H1 (cell line): ENCODE results near the gene CCL22. TPM values are rescaled to one million over a fixed set of nuclear protein-coding genes. Genes with fewer than 3 reads are reported as not detected.

Experiments used
- CTCF ChIA-PET: fragments of 300-600 bp; sonication (Branson Sonifier 250); formaldehyde crosslinking; loops from one replicate; lab custom pipeline; 2021; ENCODE audit not compliant: partially characterized antibody; lab: Charles Lee
- POLR2A ChIA-PET: fragments of 300-600 bp; sonication (Branson Sonifier 250); formaldehyde crosslinking; loops from one replicate; lab custom pipeline; 2021; ENCODE audit warnings: inconsistent platforms; ENCODE audit not compliant: partially characterized antibody; lab: Charles Lee
- DNase-seq, 2 experiments: peaks; one replicate each; pipeline versions ENCODE4 v3.0.0 to v3.0.0-alpha.2; 2010 to 2022; ENCODE audit warnings: low spot score in 2 of 2, low read depth in 1 of 2, mixed read lengths in 1 of 2
- FAIRE-seq: peaks from 2 replicates; lab custom pipeline; 2011; peaks lifted over from hg19 to GRCh38; lab: Jason Lieb, UNC
- H2AFZ ChIP-seq: 2 replicates; pipeline ENCODE4 v1.8.1; 2012; ENCODE audit warnings: low read length, inconsistent platforms
- H2AK5ac ChIP-seq: 2 replicates; pipeline ENCODE4 v1.6.1; 2013; ENCODE audit warnings: low read depth, low read length
- H2BK120ac ChIP-seq: replicated peaks from 2 replicates; pipeline ENCODE3; 2013; ENCODE audit warnings: low read depth, low read length, inconsistent platforms
- H2BK12ac ChIP-seq: 2 replicates; pipeline ENCODE4 v1.6.1; 2013; ENCODE audit warnings: low read depth, low read length
- H2BK15ac ChIP-seq: 2 replicates; pipeline ENCODE4 v1.6.1; 2013; ENCODE audit warnings: low read length
- H2BK20ac ChIP-seq: 2 replicates; pipeline ENCODE4 v1.6.1; 2013; ENCODE audit warnings: low read length
- H2BK5ac ChIP-seq: 2 replicates; pipeline ENCODE4 v1.6.1; 2013; ENCODE audit warnings: low read depth, low read length
- H3K14ac ChIP-seq: 2 replicates; pipeline ENCODE4 v1.6.1; 2013; ENCODE audit warnings: inconsistent platforms; ENCODE audit not compliant: insufficient read length
- H3K18ac ChIP-seq: 2 replicates; pipeline ENCODE4 v1.6.1; 2013; ENCODE audit warnings: low read length; ENCODE audit errors: extremely low read depth
- H3K23ac ChIP-seq: 2 replicates; pipeline ENCODE4 v1.6.1; 2013; ENCODE audit warnings: inconsistent platforms; ENCODE audit not compliant: insufficient read length
- H3K23me2 ChIP-seq: 2 replicates; pipeline ENCODE4 v1.6.1; 2013; ENCODE audit warnings: low read depth, low read length
- H3K27ac ChIP-seq: 2 replicates; pipeline ENCODE4 v1.6.1; 2011; ENCODE audit warnings: low read depth, low read length, inconsistent platforms
- H3K27me3 ChIP-seq, 4 experiments: replicated peaks in 1 of 4; 1 replicate in 1 of 4; 2 replicates in 3 of 4; pipeline versions ENCODE4 v1.6.1 to v1.8.1; 2011 to 2013; ENCODE audit warnings: low read length in 3 of 4, mild to moderate bottlenecking in 3 of 4, inconsistent platforms in 2 of 4, mixed read lengths in 2 of 4, moderate library complexity in 1 of 4; ENCODE audit not compliant: control insufficient read depth in 3 of 4, insufficient read depth in 3 of 4; ENCODE audit errors: extremely low read depth in 1 of 4
- H3K36me3 ChIP-seq, 4 experiments: 2 replicates each; pipeline versions ENCODE4 v1.6.1 to v1.8.1; 2011 to 2013; ENCODE audit warnings: mild to moderate bottlenecking in 4 of 4, low read length in 3 of 4, moderate library complexity in 2 of 4, control low read depth in 1 of 4, inconsistent platforms in 1 of 4; ENCODE audit not compliant: insufficient read depth in 4 of 4, control insufficient read depth in 2 of 4
- H3K4ac ChIP-seq: replicated peaks from 2 replicates; pipeline ENCODE3; 2013; ENCODE audit warnings: low read length, low read depth, mixed read lengths, inconsistent platforms; ENCODE audit not compliant: insufficient read length
- H3K4me1 ChIP-seq, 4 experiments: replicated peaks in 1 of 4; 1 replicate in 1 of 4; 2 replicates in 3 of 4; pipeline versions ENCODE4 v1.6.1 to v1.8.1; 2011 to 2013; ENCODE audit warnings: low read length in 3 of 4, inconsistent platforms in 2 of 4, mixed read lengths in 1 of 4; ENCODE audit not compliant: insufficient read depth in 4 of 4, control insufficient read depth in 3 of 4
- H3K4me2 ChIP-seq, 2 experiments: 2 replicates each; pipeline versions ENCODE4 v1.6.1 to v1.8.1; 2011 to 2013; ENCODE audit warnings: low read depth in 2 of 2, low read length in 2 of 2, control low read depth in 1 of 2, inconsistent platforms in 1 of 2, mild to moderate bottlenecking in 1 of 2; ENCODE audit not compliant: insufficient read depth in 1 of 2
- H3K4me3 ChIP-seq, 4 experiments: fragments of 200-600, 300-600 bp in 1 of 4; sonication (generic), shearing (Covaris generic), sonication (Bioruptor Twin) in 1 of 4; 2 replicates each; pipeline versions ENCODE4 v1.5.1 to v1.8.1; 2011 to 2016; ENCODE audit warnings: low read length in 4 of 4, low read depth in 3 of 4, control low read depth in 2 of 4, inconsistent platforms in 2 of 4, mild to moderate bottlenecking in 2 of 4, mixed read lengths in 1 of 4, moderate library complexity in 1 of 4; ENCODE audit not compliant: insufficient read depth in 2 of 4; ENCODE audit errors: extremely low read depth in 1 of 4
- H3K56ac ChIP-seq: replicated peaks from 2 replicates; pipeline ENCODE3; 2013; ENCODE audit warnings: low read depth, mild to moderate bottlenecking, mixed read lengths, low read length, inconsistent platforms; ENCODE audit not compliant: insufficient read length
- H3K79me1 ChIP-seq: 2 replicates; pipeline ENCODE4 v1.6.1; 2013; ENCODE audit warnings: low read depth, low read length, control low read depth
- H3K79me2 ChIP-seq, 2 experiments: 2 replicates each; pipeline versions ENCODE4 v1.6.1 to v1.8.1; 2012 to 2013; ENCODE audit warnings: low read length in 2 of 2, mild to moderate bottlenecking in 2 of 2, inconsistent platforms in 1 of 2; ENCODE audit not compliant: insufficient read depth in 2 of 2, control insufficient read depth in 1 of 2
- H3K9ac ChIP-seq, 4 experiments: replicated peaks in 1 of 4; 1 replicate in 1 of 4; 2 replicates in 3 of 4; pipeline versions ENCODE4 v1.6.1 to v1.8.1; 2011 to 2013; ENCODE audit warnings: low read depth in 3 of 4, low read length in 3 of 4, control low read depth in 2 of 4, mild to moderate bottlenecking in 2 of 4, moderate library complexity in 2 of 4, inconsistent platforms in 1 of 4; ENCODE audit errors: extremely low read depth in 1 of 4
- H3K9me3 ChIP-seq, 2 experiments: 2 replicates each; pipeline versions ENCODE4 v1.6.1 to v1.8.1; 2012 to 2013; ENCODE audit warnings: mild to moderate bottlenecking in 2 of 2, moderate library complexity in 2 of 2, control low read depth in 1 of 2, inconsistent platforms in 1 of 2, low read depth in 1 of 2, low read length in 1 of 2, mixed read lengths in 1 of 2; ENCODE audit not compliant: insufficient read depth in 2 of 2
- H4K20me1 ChIP-seq, 2 experiments: replicated peaks in 1 of 2; 2 replicates each; pipeline versions ENCODE3 to v1.8.1; 2011 to 2013; ENCODE audit warnings: inconsistent platforms in 2 of 2, low read length in 2 of 2, mild to moderate bottlenecking in 1 of 2; ENCODE audit not compliant: insufficient read depth in 2 of 2, control insufficient read depth in 1 of 2
- H4K5ac ChIP-seq: 2 replicates; pipeline ENCODE4 v1.6.1; 2013; ENCODE audit warnings: low read length, low read depth, mixed read lengths, inconsistent platforms; ENCODE audit not compliant: insufficient read length
- H4K8ac ChIP-seq: 2 replicates; pipeline ENCODE4 v1.8.0; 2013; ENCODE audit warnings: mild to moderate bottlenecking, moderate library complexity, low read length, inconsistent platforms; ENCODE audit not compliant: insufficient read depth; ENCODE audit errors: extremely low read depth
- H4K91ac ChIP-seq: replicated peaks from 2 replicates; pipeline ENCODE3; 2013; ENCODE audit warnings: low read length, mixed read lengths, inconsistent platforms; ENCODE audit not compliant: insufficient read length
- ATF2 ChIP-seq: IDR thresholded peaks from 2 replicates; pipeline ENCODE4 v1.6.1; 2012; ENCODE audit warnings: low read length, inconsistent platforms
- FOSL1 ChIP-seq: IDR thresholded peaks from 2 replicates; pipeline ENCODE4 v1.6.1; 2011; ENCODE audit warnings: mild to moderate bottlenecking, low read depth, low read length, moderate library complexity; ENCODE audit not compliant: insufficient read depth
- KDM1A ChIP-seq: fragments of 200-600, 300-600 bp; sonication (generic); IDR thresholded peaks from 2 replicates; pipeline ENCODE4 v1.7.1; 2016; ENCODE audit warnings: mild to moderate bottlenecking, low read length, borderline replicate concordance
- KDM4A ChIP-seq: IDR thresholded peaks from one replicate; pipeline ENCODE4 v1.7.1; 2012; ENCODE audit warnings: low read depth, mild to moderate bottlenecking, moderate library complexity, low read length, inconsistent platforms; ENCODE audit not compliant: severe bottlenecking
- MAFK ChIP-seq: IDR thresholded peaks from 2 replicates; pipeline ENCODE4 v1.6.1; 2012; ENCODE audit warnings: low read depth, mild to moderate bottlenecking, improper control_type of control experiment, low read length
- SP2 ChIP-seq: IDR thresholded peaks from 2 replicates; pipeline ENCODE4 v1.6.1; 2012; ENCODE audit warnings: mild to moderate bottlenecking, low read length, inconsistent platforms
- SP4 ChIP-seq: IDR thresholded peaks from 2 replicates; pipeline ENCODE4 v1.6.1; 2012; ENCODE audit warnings: low read length, inconsistent platforms
- WGBS, 2 experiments: shearing (Covaris generic) in 1 of 2; methylation state at CpG; one replicate each; pipeline versions ENCODE4 v1.1.6 to v1.1.7; 2013 to 2015; ENCODE audit warnings: low lambda C conversion rate in 2 of 2, mixed read lengths in 2 of 2, inconsistent platforms in 1 of 2, low coverage in 1 of 2, missing lambda C conversion rate in 1 of 2; ENCODE audit not compliant: insufficient replicate concordance in 2 of 2, insufficient coverage in 1 of 2, insufficient read length in 1 of 2; ENCODE audit errors: extremely low coverage in 1 of 2, missing lambda C conversion rate in 1 of 2; 5-methylcytosine and 5-hydroxymethylcytosine counted together
- polyA plus RNA-seq, 7 experiments: library from polyadenylated mRNA; depleted of rRNA in 3 of 7; stranded (reverse) in 5 of 7; unstranded in 2 of 7; fragments of >200 nt in 5 of 7; fragments of 200-250 nt in 2 of 7; gene quantifications; 1 replicate in 5 of 7; 2 replicates in 1 of 7; 4 replicates in 1 of 7; pipeline versions ENCODE4 v1.2.1 to v1.2.3, GENCODE V29; 2011 to 2013; ENCODE audit warnings: missing spikeins in 2 of 7, mixed read lengths in 2 of 7
- total RNA-seq: library from RNA; stranded (reverse); fragmentation: NEBNext Ultra II Directional; extraction: Animal tissue kit (Norgen Biotek cat#: 25700); gene quantifications from 2 replicates; pipeline ENCODE4 v1.2.1, GENCODE V29; 2021

Gene CCL22
- total and polyA plus RNA-seq, 2 of the 8 experiments (the other 6 are each of a cell fraction or from before 2014, with no cell fraction given) = not detected

GRCh38 chr16:57348327-57348726 is 10.3 kb upstream of the CCL22 start:
- Histone ChIP-seq H4K91ac (no peak overlapping the region), H2BK15ac (no peak overlapping the region), H4K20me1 (no peaks in the 10 kb centered on the region), H3K23ac (no peak overlapping the region), H2BK12ac (no peak overlapping the region), H3K9me3 (no peaks in the 10 kb centered on the region), H3K18ac (no peak overlapping the region), H2AFZ (no peak overlapping the region), H4K5ac (no peak overlapping the region), H3K56ac (no peak overlapping the region), H3K27ac (no peak overlapping the region), H3K14ac (no peak overlapping the region), H3K4me1 (no peaks in the 10 kb centered on the region), H3K4me3 (no peak overlapping the region), H3K23me2 (no peaks in the 10 kb centered on the region; the same call in 1 of the 2 replicates), H3K36me3 (no peaks in the 10 kb centered on the region), H2AK5ac (no peak overlapping the region), H2BK5ac (no peak overlapping the region), H3K9ac (no peak overlapping the region), H3K79me1 (no peaks in the 10 kb centered on the region), H3K4ac (no peak overlapping the region), H3K4me2 (no peak overlapping the region), H2BK120ac (no peak overlapping the region), H4K8ac (no peak overlapping the region), H3K79me2 (no peaks in the 10 kb centered on the region), H3K27me3 (peaks cover 0 to 2% (median 0%) of the 10 kb centered on the region in 4 experiments; a peak in 1 of 7 replicates), H2BK20ac (no peak overlapping the region)
- WGBS, 2 experiments = 92% methylated on average over 2 of the region's 2 CpGs; no CpG with 5 or more reads in 1 of the 2 experiments
- no peak for TF ChIP-seq MAFK
- TF ChIP-seq ATF2 = no peak
- TF ChIP-seq KDM1A = no peak
- TF ChIP-seq SP4 = no peak
- TF ChIP-seq KDM4A = no peak
- no peak for TF ChIP-seq SP2
- no peak for TF ChIP-seq FOSL1
- FAIRE-seq = no peak
- no peak for DNase-seq
- ChIA-PET POLR2A (no interaction called here), CTCF (no interaction called here)
